MCF 10A (cell line): ENCODE data around the gene OTOL1. TPM values are rescaled to one million over a fixed set of nuclear protein-coding genes. Genes with fewer than 3 reads are reported as not detected.

Experiments used
- BruUV-seq: library from RNA; stranded (reverse); fragments of 400-500 nt; replicated peaks from 2 replicates; lab custom pipeline; 2021; lab: Mats Ljungman, UMichigan
- CTCF ChIA-PET: fragments of 300-600 bp; sonication (Branson Sonifier 250); formaldehyde crosslinking; extraction: SDS; loops from one replicate; lab custom pipeline; 2021; ENCODE audit warnings: antibody characterized with exemption, inconsistent platforms; lab: Yijun Ruan, JAX
- POLR2A ChIA-PET: fragments of 300-600, 350-650 bp; sonication (Branson Sonifier 250); formaldehyde crosslinking; extraction: SDS; loops from one replicate; lab custom pipeline; 2020; ENCODE audit warnings: antibody characterized with exemption, inconsistent platforms; lab: Yijun Ruan, JAX
- DNase-seq: peaks from one replicate; pipeline ENCODE4 v3.0.0-alpha.2; 2018; ENCODE audit not compliant: unreplicated experiment
- H3K27ac Mint-ChIP-seq: one replicate; pipeline ENCODE4 v1.8.0; 2022; ENCODE audit warnings: mild to moderate bottlenecking, low read depth, mixed read lengths; ENCODE audit not compliant: unreplicated experiment
- H3K27me3 Mint-ChIP-seq: one replicate; pipeline ENCODE4 v1.8.0; 2022; ENCODE audit warnings: mixed read lengths; ENCODE audit not compliant: insufficient read depth, unreplicated experiment
- H3K36me3 Mint-ChIP-seq: one replicate; pipeline ENCODE4 v1.8.0; 2022; ENCODE audit warnings: mild to moderate bottlenecking, moderate library complexity, mixed read lengths; ENCODE audit not compliant: insufficient read depth, unreplicated experiment
- H3K4me1 Mint-ChIP-seq: one replicate; pipeline ENCODE4 v1.8.0; 2022; ENCODE audit warnings: mixed read lengths; ENCODE audit not compliant: insufficient read depth, unreplicated experiment
- H3K4me3 Mint-ChIP-seq: one replicate; pipeline ENCODE4 v1.8.0; 2022; ENCODE audit warnings: mild to moderate bottlenecking, moderate library complexity, mixed read lengths; ENCODE audit not compliant: unreplicated experiment
- H3K9me3 Mint-ChIP-seq: one replicate; pipeline ENCODE4 v1.8.0; 2022; ENCODE audit warnings: mixed read lengths; ENCODE audit not compliant: unreplicated experiment
- intact Hi-C: fragments of 100-400 bp; cut with micrococcal nuclease; formaldehyde crosslinking; loops from 2 replicates; pipeline ENCODE4 v1.14.1; 2022
- total RNA-seq: library from RNA; stranded (reverse); gene quantifications from 2 replicates; pipeline ENCODE4 v1.2.3, GENCODE V29; 2022
- TF ChIP-seq, protein P1 (sequence below): fragments of 200-600 bp; IDR thresholded peaks from one replicate; pipeline ENCODE4 v1.8.0; 2022; ENCODE audit warnings: antibody characterized with exemption, mild to moderate bottlenecking; ENCODE audit not compliant: unreplicated experiment

Gene OTOL1
- total RNA-seq, 1 experiment from 2014 or later: not detected

DNA sequence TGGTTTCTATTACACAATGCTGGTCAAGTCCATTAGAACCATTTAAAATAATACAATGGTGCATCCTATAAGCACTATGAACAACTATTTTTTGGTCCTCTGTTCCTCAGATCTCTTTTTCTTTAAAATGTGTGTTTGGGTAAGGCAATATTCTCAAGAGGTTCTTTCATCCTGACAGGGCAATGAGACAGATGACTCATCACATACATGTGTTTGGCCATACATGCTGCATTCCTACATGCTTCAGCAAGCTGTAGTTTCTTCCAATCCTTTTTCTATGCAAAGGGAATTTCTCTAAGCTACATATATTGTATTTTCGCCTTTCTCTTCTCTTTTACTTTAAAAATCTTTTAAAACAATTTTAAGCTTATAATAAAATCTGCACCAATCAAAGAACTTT is 52.7 kb downstream of the OTOL1 start:
- H3K27me3 Mint-ChIP-seq: no peaks in the 10 kb centered on the region
- H3K36me3 Mint-ChIP-seq: no peaks in the 10 kb centered on the region
- POLR2A ChIA-PET: no interaction called here
- no peak overlapping the region for H3K27ac Mint-ChIP-seq
- intact Hi-C loops: no loop called here
- no peak overlapping the region for H3K4me3 Mint-ChIP-seq
- TF ChIP-seq, protein P1, sequence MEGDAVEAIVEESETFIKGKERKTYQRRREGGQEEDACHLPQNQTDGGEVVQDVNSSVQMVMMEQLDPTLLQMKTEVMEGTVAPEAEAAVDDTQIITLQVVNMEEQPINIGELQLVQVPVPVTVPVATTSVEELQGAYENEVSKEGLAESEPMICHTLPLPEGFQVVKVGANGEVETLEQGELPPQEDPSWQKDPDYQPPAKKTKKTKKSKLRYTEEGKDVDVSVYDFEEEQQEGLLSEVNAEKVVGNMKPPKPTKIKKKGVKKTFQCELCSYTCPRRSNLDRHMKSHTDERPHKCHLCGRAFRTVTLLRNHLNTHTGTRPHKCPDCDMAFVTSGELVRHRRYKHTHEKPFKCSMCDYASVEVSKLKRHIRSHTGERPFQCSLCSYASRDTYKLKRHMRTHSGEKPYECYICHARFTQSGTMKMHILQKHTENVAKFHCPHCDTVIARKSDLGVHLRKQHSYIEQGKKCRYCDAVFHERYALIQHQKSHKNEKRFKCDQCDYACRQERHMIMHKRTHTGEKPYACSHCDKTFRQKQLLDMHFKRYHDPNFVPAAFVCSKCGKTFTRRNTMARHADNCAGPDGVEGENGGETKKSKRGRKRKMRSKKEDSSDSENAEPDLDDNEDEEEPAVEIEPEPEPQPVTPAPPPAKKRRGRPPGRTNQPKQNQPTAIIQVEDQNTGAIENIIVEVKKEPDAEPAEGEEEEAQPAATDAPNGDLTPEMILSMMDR: no peak
- no peaks in the 10 kb centered on the region for H3K4me1 Mint-ChIP-seq
- peak; percentile 19 for DNase-seq
- no TSS peak for BruUV-seq
- CTCF ChIA-PET: interaction anchor here (0.7 kb wide), 1 partner anchor 596 kb away, joined by 3 read pairs; no protein-coding TSS in a partner anchor
- no peaks in the 10 kb centered on the region for H3K9me3 Mint-ChIP-seq

DNA sequence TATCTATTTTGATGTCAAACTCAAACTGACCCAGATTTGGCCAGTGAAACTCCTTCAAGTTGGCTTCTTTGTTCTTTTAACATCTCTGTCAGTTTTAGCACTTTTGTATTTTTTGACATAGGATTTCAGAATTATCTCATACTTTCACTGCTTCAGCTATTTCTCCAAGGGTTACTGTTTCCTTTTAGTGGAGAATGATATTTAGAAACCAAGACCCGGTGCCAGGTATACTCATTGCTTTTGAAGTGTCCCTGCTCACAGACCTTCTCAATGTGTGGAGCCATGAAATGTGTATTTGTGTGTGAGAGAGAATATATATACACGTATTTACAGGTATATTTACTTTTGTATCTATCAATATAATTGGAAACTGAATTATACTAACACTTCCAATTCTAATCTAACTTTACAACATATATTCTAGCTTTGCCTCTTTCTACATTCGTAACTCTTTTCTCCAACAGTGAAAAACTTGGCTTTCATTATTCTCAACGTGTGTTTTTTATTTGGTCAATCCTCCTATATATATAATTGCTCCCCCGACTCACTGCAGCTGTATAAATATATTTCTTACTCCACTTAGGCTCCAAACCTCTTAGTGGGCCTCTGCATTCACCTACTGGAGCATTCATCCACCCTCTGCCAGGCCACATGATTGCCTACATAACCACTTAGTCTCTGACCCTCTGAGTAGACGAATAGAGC is 54.0 kb downstream of the OTOL1 start:
- Mint-ChIP-seq H3K4me1 (no peaks in the 10 kb centered on the region), H3K9me3 (no peaks in the 10 kb centered on the region), H3K27ac (no peak overlapping the region), H3K36me3 (no peaks in the 10 kb centered on the region), H3K4me3 (no peak overlapping the region), H3K27me3 (no peaks in the 10 kb centered on the region)
- TF ChIP-seq, protein P1: no peak
- intact Hi-C loops: no loop called here
- ChIA-PET POLR2A (no interaction called here), CTCF (interaction anchor here (0.6 kb wide), 1 partner anchor 171 kb away, joined by 3 read pairs; no protein-coding TSS in a partner anchor)
- no TSS peak for BruUV-seq
- no peak for DNase-seq

DNA sequence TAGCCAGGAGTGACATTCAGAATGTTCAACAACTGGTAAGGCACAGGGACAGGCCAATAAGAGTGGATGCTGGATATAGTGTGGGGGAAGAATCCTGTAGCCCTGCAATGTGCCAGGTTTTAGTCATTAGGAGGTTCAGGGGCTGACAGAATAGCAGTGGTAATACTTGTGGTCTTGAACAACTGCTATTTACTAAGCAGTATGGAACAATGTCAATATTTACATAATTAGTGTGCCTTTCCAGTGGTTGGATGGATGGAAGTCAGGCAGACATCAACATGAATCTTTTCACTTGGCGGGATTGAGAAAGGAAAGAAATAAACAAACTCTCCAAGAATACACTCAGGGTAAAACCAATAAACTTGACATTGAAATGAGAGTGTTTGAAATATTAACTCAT is 55.1 kb downstream of the OTOL1 start:
- H3K27me3 Mint-ChIP-seq: no peaks in the 10 kb centered on the region
- POLR2A ChIA-PET: no interaction called here
- intact Hi-C loops: no loop called here
- no peak overlapping the region for H3K4me3 Mint-ChIP-seq
- no peak overlapping the region for H3K27ac Mint-ChIP-seq
- H3K9me3 Mint-ChIP-seq: no peaks in the 10 kb centered on the region
- no peak for DNase-seq
- BruUV-seq: no TSS peak
- TF ChIP-seq, protein P1: no peak
- no peaks in the 10 kb centered on the region for H3K36me3 Mint-ChIP-seq
- no peaks in the 10 kb centered on the region for H3K4me1 Mint-ChIP-seq
- CTCF ChIA-PET: interaction anchor here (1.0 kb wide), 1 partner anchor 9 kb away, joined by 4 read pairs; no protein-coding TSS in a partner anchor

DNA sequence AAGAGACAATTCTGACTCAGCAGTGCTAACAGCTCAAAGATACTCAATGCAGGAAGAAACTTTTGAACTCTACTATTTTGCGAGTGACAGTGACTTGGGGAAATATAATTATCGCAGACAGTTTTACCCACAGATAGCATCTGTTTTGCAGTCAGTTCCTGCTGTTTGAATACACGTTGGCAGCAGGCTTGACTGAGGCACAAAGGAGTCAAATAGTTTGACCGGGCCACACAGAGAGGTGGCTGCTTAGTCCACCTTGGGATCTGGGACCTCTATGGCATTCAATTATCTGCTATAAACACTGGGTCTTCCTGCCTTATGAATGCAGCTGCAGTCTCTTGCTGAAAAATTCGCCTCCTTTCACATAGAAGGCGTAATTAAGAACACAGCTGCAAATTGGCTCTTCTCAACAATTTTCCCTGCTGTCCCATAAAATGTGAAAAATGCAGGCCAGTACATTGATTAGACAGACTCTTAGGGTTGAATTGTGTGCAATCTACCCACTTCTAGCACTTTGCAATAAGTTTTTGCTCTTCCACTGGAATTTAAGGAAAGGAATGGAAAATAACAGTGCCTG is 56.5 kb downstream of the OTOL1 start:
- H3K27me3 Mint-ChIP-seq: no peaks in the 10 kb centered on the region
- ChIA-PET POLR2A (no interaction called here), CTCF (interaction anchor here (0.5 kb wide), 1 partner anchor 276 kb away, joined by 3 read pairs; no protein-coding TSS in a partner anchor)
- TF ChIP-seq, protein P1: no peak
- no peak overlapping the region for H3K4me3 Mint-ChIP-seq
- intact Hi-C loops: no loop called here
- DNase-seq: no peak
- H3K9me3 Mint-ChIP-seq: no peaks in the 10 kb centered on the region
- BruUV-seq: no TSS peak
- no peaks in the 10 kb centered on the region for H3K4me1 Mint-ChIP-seq
- H3K27ac Mint-ChIP-seq: no peak overlapping the region
- H3K36me3 Mint-ChIP-seq: no peaks in the 10 kb centered on the region
